ENCODE results near the gene RPL19.
"Not testable (repeated sequence)": the region's sequence is repeated elsewhere in the genome, so short reads cannot be mapped to it uniquely, and the experiment has no call there.

RPL19 gene

DNA sequence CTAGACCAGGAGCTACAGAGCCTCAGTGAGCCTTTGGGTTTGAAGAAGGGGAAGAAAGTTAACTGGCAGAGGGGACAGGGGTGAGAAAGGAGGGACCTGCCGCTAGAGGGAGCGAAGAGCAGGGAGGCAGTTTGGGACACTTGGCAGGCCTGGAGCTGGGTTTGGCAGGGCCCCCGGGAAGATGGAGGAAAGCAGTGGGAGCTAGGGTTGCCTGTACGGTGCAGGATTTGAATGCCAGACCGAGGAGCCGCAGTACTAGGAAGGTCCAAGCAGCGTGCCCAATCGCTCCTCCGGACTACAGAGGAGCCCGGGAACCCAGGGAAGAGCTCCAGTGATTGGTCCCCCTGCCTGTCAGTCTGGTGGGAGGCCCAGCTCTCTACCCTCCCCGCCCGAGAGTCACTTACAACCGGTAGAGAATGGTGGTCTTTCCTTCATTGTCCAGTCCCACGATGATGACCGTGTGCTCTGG, 35.4 kb upstream of the RPL19 start:
- Histone ChIP-seq H3K27me3 (ENCODE audit: control insufficient read depth in 5 of 5, insufficient read depth in 4 of 5, low read length in 5 of 5) (peaks cover 0 to 2% (median 0%) of the 10 kb centered on the region in 5 donors), H3K4me3 (ENCODE audit: low read depth in 1 of 5, low read length in 5 of 5) (peak overlapping the region; percentile 70 to 87 (median 76)), H3K9ac (ENCODE audit: low read length in 5 of 5) (peak overlapping the region in 4 of 5 donors; percentile 4 to 78 (median 58)), H3K9me3 (ENCODE audit: control insufficient read depth in 5 of 5, low read length in 5 of 5) (no peaks in the 10 kb centered on the region), H3K27ac (ENCODE audit: low read depth, low read length) (no peak overlapping the region), H3K4me1 (ENCODE audit: control insufficient read depth in 5 of 5, insufficient read depth in 5 of 5, low read length in 5 of 5) (peaks cover 0 to 44% (median 25%) of the 10 kb centered on the region in 5 donors), H3K36me3 (ENCODE audit: control insufficient read depth in 5 of 5, insufficient read depth in 5 of 5, low read length in 5 of 5) (no peaks in the 10 kb centered on the region)

DNA sequence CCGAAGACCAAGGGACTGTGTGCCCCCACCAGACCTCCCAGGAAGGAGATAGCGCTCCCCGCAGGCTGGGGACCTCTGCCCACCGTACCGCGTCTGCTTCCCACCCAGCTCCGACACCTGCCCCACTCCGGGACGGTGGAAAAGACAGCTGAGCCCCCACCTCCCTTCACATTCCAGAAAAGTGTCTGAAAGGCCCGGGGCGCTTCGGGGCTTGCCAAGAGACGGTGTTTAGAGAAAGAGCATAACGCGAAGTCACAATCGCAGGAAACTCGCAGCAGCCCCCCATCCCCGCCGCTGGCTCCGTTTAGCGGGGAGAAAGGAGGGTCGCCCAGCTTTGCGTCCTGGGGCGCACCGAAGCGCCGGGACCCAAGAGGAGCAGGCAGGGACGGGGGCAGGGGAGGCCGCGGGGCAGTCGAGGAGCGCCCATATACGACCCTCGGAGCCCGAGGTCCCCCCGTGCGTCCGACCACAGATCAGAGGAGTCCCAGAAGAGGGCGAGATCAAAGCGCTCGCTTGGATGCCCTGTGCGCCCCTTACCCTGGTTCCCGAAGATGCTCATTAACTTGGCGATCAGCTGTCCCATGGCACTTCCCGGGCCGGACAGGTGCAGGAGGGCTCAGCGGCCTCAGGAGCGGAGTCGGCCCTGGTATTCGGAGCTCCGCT, 34.8 kb upstream of the RPL19 start:
- Histone ChIP-seq H3K36me3 (ENCODE audit: control insufficient read depth in 5 of 5, insufficient read depth in 5 of 5, low read length in 5 of 5) (no peaks in the 10 kb centered on the region), H3K9ac (ENCODE audit: low read length in 5 of 5) (peak overlapping the region in 4 of 5 donors; percentile 4 to 78 (median 58)), H3K9me3 (ENCODE audit: control insufficient read depth in 5 of 5, low read length in 5 of 5) (no peaks in the 10 kb centered on the region), H3K27ac (ENCODE audit: low read depth, low read length) (no peak overlapping the region), H3K4me3 (ENCODE audit: low read depth in 1 of 5, low read length in 5 of 5) (peak overlapping the region; percentile 70 to 87 (median 76)), H3K27me3 (ENCODE audit: control insufficient read depth in 5 of 5, insufficient read depth in 4 of 5, low read length in 5 of 5) (peaks cover 0 to 2% (median 0%) of the 10 kb centered on the region in 5 donors), H3K4me1 (ENCODE audit: control insufficient read depth in 5 of 5, insufficient read depth in 5 of 5, low read length in 5 of 5) (peaks cover 0 to 46% (median 25%) of the 10 kb centered on the region in 5 donors)

DNA sequence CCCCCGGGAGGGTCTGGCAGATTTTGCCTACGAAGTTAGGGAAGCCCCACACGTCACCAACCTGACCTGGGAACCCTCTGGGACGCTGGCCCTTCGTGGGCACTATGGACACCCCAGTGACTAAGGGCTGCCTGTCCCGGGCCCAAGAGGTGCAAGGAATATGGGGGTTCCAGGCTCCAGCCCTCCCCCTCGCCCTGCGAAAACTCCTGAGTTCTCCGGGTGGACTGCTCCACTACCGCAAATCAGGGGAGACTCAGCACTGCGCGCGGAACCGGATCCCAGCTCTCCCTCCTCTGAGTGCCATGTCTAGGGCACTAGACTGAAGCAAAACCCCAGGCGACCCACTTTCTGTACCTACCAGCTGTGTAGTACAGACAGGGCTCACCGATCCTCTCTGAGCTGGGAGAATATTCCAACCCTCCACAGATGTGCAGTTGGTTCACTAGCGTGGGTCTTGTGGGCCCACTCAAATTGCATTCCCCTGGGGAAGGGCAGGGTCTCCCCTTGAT, 34.2 kb upstream of the RPL19 start, which contains the start of gene ARL5C:
TSS of gene ARL5C (minus strand) at position 321 of the 509 bp plus-strand sequence. CDS start 401 bp downstream, outside the sequence.
- Histone ChIP-seq H3K9ac (ENCODE audit: low read length in 5 of 5) (peak within 1 kb of the TSS in 4 of 5 donors; percentile 4 to 78 (median 58)), H3K9me3 (ENCODE audit: control insufficient read depth in 5 of 5, low read length in 5 of 5) (no peaks in the 10 kb centered on the region), H3K27me3 (ENCODE audit: control insufficient read depth in 5 of 5, insufficient read depth in 4 of 5, low read length in 5 of 5) (peaks cover 0 to 2% (median 0%) of the 10 kb centered on the region in 5 donors), H3K27ac (ENCODE audit: low read depth, low read length) (no peak within 1 kb of the TSS), H3K4me1 (ENCODE audit: control insufficient read depth in 5 of 5, insufficient read depth in 5 of 5, low read length in 5 of 5) (peaks cover 0 to 46% (median 25%) of the 10 kb centered on the region in 5 donors), H3K4me3 (ENCODE audit: low read depth in 1 of 5, low read length in 5 of 5) (peak within 1 kb of the TSS; percentile 70 to 87 (median 76)), H3K36me3 (ENCODE audit: control insufficient read depth in 5 of 5, insufficient read depth in 5 of 5, low read length in 5 of 5) (no peaks in the 10 kb centered on the region)

DNA sequence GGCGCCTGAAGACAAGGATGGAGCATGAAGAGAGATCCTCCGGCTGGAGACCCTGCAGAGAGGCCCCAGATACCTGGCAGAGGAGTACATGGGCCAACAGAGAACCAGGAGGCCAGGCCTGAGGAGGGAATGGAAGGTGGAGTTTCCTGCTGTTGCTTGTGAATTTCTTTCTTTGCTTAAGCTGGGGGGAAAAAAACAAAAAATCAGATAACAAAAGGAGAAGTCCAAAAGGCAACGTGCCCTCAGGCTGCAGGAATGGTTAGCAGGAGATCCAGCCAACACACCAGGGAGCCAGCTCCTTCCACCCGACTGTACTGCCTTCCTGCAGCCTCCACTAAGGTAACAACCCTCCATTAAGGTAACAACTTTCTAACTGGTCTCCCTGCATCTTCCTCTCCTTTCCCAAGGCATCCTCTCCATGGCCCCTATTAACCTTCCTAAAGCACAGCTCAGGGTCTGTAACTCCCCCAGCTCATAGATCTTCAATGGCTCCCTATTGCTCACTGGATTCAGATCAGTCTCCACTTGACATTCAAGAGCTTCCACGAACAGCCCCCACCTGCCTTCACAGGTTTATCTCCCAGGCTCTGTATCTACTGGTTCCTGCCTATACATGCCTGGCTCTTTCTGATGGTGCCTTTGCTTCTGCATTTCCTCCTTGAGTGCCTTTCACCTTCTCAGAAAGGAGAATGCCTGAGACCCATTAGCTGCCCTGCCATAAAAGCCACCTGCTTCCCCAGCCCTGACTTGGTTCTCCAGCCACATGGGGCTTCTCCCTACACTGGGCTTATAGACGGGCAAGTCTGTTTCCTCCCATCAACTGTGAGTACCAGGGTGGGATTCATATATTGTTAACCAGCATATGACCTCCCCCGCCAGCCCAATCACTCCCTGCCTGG, 33.4 kb upstream of the RPL19 start:
- H3K9ac ChIP-seq (ENCODE audit: low read length in 5 of 5) = no peak overlapping the region
- H3K27me3 ChIP-seq (ENCODE audit: control insufficient read depth in 5 of 5, insufficient read depth in 4 of 5, low read length in 5 of 5) = peaks cover 0 to 2% (median 0%) of the 10 kb centered on the region in 5 donors
- H3K36me3 ChIP-seq (ENCODE audit: control insufficient read depth in 5 of 5, insufficient read depth in 5 of 5, low read length in 5 of 5) = no peaks in the 10 kb centered on the region
- peak overlapping the region in 1 of 5 donors; percentile 82 for H3K4me3 ChIP-seq (ENCODE audit: low read depth in 1 of 5, low read length in 5 of 5)
- no peak overlapping the region for H3K27ac ChIP-seq (ENCODE audit: low read depth, low read length)
- H3K4me1 ChIP-seq (ENCODE audit: control insufficient read depth in 5 of 5, insufficient read depth in 5 of 5, low read length in 5 of 5) = peaks cover 0 to 40% (median 25%) of the 10 kb centered on the region in 5 donors
- no peaks in the 10 kb centered on the region for H3K9me3 ChIP-seq (ENCODE audit: control insufficient read depth in 5 of 5, low read length in 5 of 5)

DNA sequence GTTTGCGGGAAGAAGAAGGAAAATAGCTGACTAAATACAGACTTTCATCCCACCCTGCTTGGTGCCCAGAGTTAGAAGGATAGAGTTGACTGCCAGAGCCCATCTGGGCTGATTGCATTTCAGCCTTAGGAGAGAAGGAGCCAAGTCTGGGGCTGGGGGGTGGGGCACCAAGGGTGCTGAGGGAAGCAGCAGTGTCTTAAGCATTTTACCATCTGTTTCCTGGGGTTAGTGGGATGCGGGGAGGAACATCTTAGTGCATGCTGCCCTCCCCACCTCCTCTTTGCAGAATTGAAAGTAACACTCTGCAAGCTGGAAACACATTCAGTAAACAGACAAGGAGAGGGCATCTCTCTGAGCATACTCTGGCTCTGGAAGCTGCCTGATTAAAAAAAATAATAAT, 32.6 kb upstream of the RPL19 start:
- Histone ChIP-seq H3K27me3 (ENCODE audit: control insufficient read depth in 5 of 5, insufficient read depth in 4 of 5, low read length in 5 of 5) (peaks cover 0 to 2% (median 0%) of the 10 kb centered on the region in 5 donors), H3K36me3 (ENCODE audit: control insufficient read depth in 5 of 5, insufficient read depth in 5 of 5, low read length in 5 of 5) (no peaks in the 10 kb centered on the region), H3K27ac (ENCODE audit: low read depth, low read length) (no peak overlapping the region), H3K9ac (ENCODE audit: low read length in 5 of 5) (no peak overlapping the region), H3K9me3 (ENCODE audit: control insufficient read depth in 5 of 5, low read length in 5 of 5) (no peaks in the 10 kb centered on the region), H3K4me3 (ENCODE audit: low read depth in 1 of 5, low read length in 5 of 5) (no peak overlapping the region), H3K4me1 (ENCODE audit: control insufficient read depth in 5 of 5, insufficient read depth in 5 of 5, low read length in 5 of 5) (peaks cover 0 to 39% (median 25%) of the 10 kb centered on the region in 5 donors)

DNA sequence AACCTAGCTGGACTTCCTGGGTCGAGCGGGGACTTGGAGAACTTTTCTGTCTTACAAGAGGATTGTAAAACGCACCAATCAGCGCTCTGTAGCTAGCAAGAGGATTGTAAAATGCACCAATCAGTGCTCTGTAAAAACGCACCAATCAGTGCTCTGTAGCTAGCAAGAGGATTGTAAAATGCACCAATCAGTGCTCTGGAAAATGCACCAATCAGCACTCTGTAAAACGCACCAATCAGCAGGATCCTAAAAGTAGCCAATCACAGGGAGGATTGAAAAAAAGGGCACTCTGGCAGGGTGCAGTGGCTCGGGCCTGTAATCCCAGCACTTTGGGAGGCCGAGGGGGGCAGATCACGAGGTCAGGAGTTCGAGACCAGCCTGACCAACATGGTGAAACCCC, 31.6 kb upstream of the RPL19 start:
- not testable (repeated sequence) for H3K27ac ChIP-seq (ENCODE audit: low read depth, low read length); H3K9me3 ChIP-seq (ENCODE audit: control insufficient read depth in 5 of 5, low read length in 5 of 5); H3K9ac ChIP-seq (ENCODE audit: low read length in 5 of 5); H3K36me3 ChIP-seq (ENCODE audit: control insufficient read depth in 5 of 5, insufficient read depth in 5 of 5, low read length in 5 of 5); H3K4me3 ChIP-seq (ENCODE audit: low read depth in 1 of 5, low read length in 5 of 5); H3K27me3 ChIP-seq (ENCODE audit: control insufficient read depth in 5 of 5, insufficient read depth in 4 of 5, low read length in 5 of 5)
- H3K4me1 ChIP-seq (ENCODE audit: control insufficient read depth in 5 of 5, insufficient read depth in 5 of 5, low read length in 5 of 5) = peaks cover 0 to 39% (median 25%) of the 10 kb centered on the region in 5 donors

DNA sequence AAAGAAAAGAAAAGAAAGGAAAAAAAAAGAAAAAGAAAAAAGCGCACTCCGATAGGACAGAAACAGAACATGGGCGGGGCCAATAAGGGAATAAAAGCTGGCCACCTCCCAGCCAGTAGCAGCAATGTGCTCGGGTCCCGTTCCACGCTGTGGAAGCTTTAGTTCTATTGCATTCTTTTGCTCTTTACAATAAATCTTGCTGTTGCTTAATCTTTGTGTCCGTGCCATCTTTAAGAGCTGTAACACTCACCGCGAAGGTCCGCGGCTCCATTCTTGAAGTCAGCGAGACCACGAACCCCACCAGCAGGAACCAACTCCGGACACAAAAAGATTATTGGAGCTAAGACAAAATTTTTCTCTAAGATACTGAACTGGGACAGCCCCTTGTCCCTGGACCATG, 31.0 kb upstream of the RPL19 start:
- no peak overlapping the region for H3K9ac ChIP-seq (ENCODE audit: low read length in 5 of 5)
- H3K4me1 ChIP-seq (ENCODE audit: control insufficient read depth in 5 of 5, insufficient read depth in 5 of 5, low read length in 5 of 5) = peaks cover 0 to 36% (median 22%) of the 10 kb centered on the region in 5 donors
- H3K9me3 ChIP-seq (ENCODE audit: control insufficient read depth in 5 of 5, low read length in 5 of 5) = no peaks in the 10 kb centered on the region
- H3K36me3 ChIP-seq (ENCODE audit: control insufficient read depth in 5 of 5, insufficient read depth in 5 of 5, low read length in 5 of 5) = no peaks in the 10 kb centered on the region
- H3K4me3 ChIP-seq (ENCODE audit: low read depth in 1 of 5, low read length in 5 of 5) = no peak overlapping the region
- peaks cover 0 to 8% (median 0%) of the 10 kb centered on the region in 5 donors for H3K27me3 ChIP-seq (ENCODE audit: control insufficient read depth in 5 of 5, insufficient read depth in 4 of 5, low read length in 5 of 5)
- no peak overlapping the region for H3K27ac ChIP-seq (ENCODE audit: low read depth, low read length)

DNA sequence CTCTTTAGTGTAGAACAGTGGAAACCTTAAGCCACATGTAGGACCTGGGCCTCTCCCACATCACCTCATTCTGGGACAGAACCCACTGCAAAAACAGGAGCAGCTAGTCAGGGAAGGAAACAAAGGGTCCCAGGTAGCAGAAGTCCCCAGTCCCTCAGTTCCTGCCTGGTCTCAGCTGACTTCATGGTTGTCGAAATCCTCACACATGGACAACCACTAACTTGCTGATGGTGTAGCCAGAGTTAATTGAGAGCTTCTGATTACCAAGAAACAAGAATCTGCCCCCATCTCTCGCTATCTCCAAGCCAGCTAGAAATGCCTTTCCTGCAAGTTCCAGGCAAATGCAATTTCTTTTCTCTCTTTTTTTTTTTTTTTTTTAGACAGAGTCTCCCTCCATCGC, 30.6 kb upstream of the RPL19 start:
- no peak overlapping the region for H3K4me3 ChIP-seq (ENCODE audit: low read depth in 1 of 5, low read length in 5 of 5)
- peaks cover 0 to 8% (median 0%) of the 10 kb centered on the region in 5 donors for H3K27me3 ChIP-seq (ENCODE audit: control insufficient read depth in 5 of 5, insufficient read depth in 4 of 5, low read length in 5 of 5)
- no peaks in the 10 kb centered on the region for H3K9me3 ChIP-seq (ENCODE audit: control insufficient read depth in 5 of 5, low read length in 5 of 5)
- no peaks in the 10 kb centered on the region for H3K36me3 ChIP-seq (ENCODE audit: control insufficient read depth in 5 of 5, insufficient read depth in 5 of 5, low read length in 5 of 5)
- H3K9ac ChIP-seq (ENCODE audit: low read length in 5 of 5) = no peak overlapping the region
- H3K27ac ChIP-seq (ENCODE audit: low read depth, low read length) = no peak overlapping the region
- H3K4me1 ChIP-seq (ENCODE audit: control insufficient read depth in 5 of 5, insufficient read depth in 5 of 5, low read length in 5 of 5) = peaks cover 0 to 36% (median 21%) of the 10 kb centered on the region in 5 donors

DNA sequence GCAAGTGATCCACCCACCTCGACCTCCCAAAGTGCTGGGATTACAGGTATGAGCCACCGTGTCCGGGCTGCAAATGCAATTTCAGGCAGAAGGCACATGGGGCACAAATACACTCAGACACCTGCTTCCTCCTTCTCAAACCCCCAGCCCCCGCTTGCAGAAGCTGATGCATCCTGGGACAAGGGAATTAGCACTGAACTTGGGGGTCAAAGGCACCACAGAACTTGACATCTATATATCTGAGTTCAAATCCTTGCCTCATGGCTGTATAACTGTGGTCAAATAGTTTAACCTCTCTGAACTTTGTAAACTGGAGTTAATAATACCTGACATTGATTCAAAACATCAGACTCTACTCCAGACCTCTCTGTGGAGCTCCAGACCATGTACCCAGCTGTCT, 30.0 kb upstream of the RPL19 start:
- Histone ChIP-seq H3K36me3 (ENCODE audit: control insufficient read depth in 5 of 5, insufficient read depth in 5 of 5, low read length in 5 of 5) (no peaks in the 10 kb centered on the region), H3K4me1 (ENCODE audit: control insufficient read depth in 5 of 5, insufficient read depth in 5 of 5, low read length in 5 of 5) (peaks cover 0 to 35% (median 18%) of the 10 kb centered on the region in 5 donors), H3K27me3 (ENCODE audit: control insufficient read depth in 5 of 5, insufficient read depth in 4 of 5, low read length in 5 of 5) (peaks cover 0 to 6% (median 0%) of the 10 kb centered on the region in 5 donors), H3K4me3 (ENCODE audit: low read depth in 1 of 5, low read length in 5 of 5) (no peak overlapping the region), H3K27ac (ENCODE audit: low read depth, low read length) (no peak overlapping the region), H3K9me3 (ENCODE audit: control insufficient read depth in 5 of 5, low read length in 5 of 5) (no peaks in the 10 kb centered on the region), H3K9ac (ENCODE audit: low read length in 5 of 5) (no peak overlapping the region)

Measured in subcutaneous abdominal adipose tissue (tissue), 5 donors.